Gastroesophageal sphincter (tissue), 4 donors: ENCODE results near the gene FRG2B. TPM values are rescaled to one million over a fixed set of nuclear protein-coding genes. Genes with fewer than 3 reads are reported as not detected.
"Not testable (repeated sequence)": the region's sequence is repeated elsewhere in the genome, so short reads cannot be mapped to it uniquely, and the experiment has no call there.

Experiments
- ATAC-seq: fragments of 150-250 bp; one replicate; pipeline ENCODE4 v1.9.1; 2016; ENCODE audit warnings: mild to moderate bottlenecking, moderate library complexity
- H3K27ac ChIP-seq, 4 donors: fragments of 200-600 bp; sonication (generic) in 3 of 4; 1 replicate in 3 of 4; 2 replicates in 1 of 4; pipeline ENCODE4 v1.5.1; 2016 to 2019
- H3K27me3 ChIP-seq: fragments of 200-600 bp; sonication (generic); one replicate; pipeline ENCODE4 v1.5.1; 2019
- H3K36me3 ChIP-seq, 2 donors: fragments of 200-600 bp; sonication (generic); one replicate each; pipeline ENCODE4 v1.5.1; 2019; ENCODE audit warnings: control low read depth in 1 of 2
- H3K4me1 ChIP-seq, 3 donors: fragments of 200-600 bp; sonication (generic); 1 replicate in 2 of 3; 2 replicates in 1 of 3; pipeline ENCODE4 v1.5.1; 2016 to 2019; ENCODE audit warnings: control low read depth in 2 of 3
- H3K4me3 ChIP-seq, 2 donors: fragments of 200-600 bp; sonication (generic); one replicate each; pipeline ENCODE4 v1.5.1; 2019; ENCODE audit warnings: mild to moderate bottlenecking in 1 of 2, moderate library complexity in 1 of 2
- H3K9me3 ChIP-seq, 3 donors: fragments of 200-600 bp; sonication (generic); one replicate each; pipeline ENCODE4 v1.5.1; 2017 to 2019; ENCODE audit warnings: control low read depth in 2 of 3
- CTCF ChIP-seq, 4 experiments: fragments of 200-600 bp in 2 of 4; fragments of 450-650 bp in 2 of 4; sonication (generic) in 1 of 4; IDR thresholded peaks; one replicate each; pipeline ENCODE4 v1.5.1; 2017 to 2019; ENCODE audit warnings: antibody characterized with exemption in 4 of 4, mild to moderate bottlenecking in 2 of 4, moderate library complexity in 2 of 4
- WGBS, 2 donors: methylation state at CpG; one replicate each; pipeline ENCODE4 v1.1.5; 2018; ENCODE audit warnings: low coverage in 1 of 2; 5-methylcytosine and 5-hydroxymethylcytosine counted together
- total RNA-seq, 4 donors: library from RNA; depleted of rRNA; stranded (reverse); fragments of >200 nt; gene quantifications; one replicate each; pipeline ENCODE4 v1.1.0, GENCODE V29; 2016

The FRG2B gene
- not detected for total RNA-seq

DNA sequence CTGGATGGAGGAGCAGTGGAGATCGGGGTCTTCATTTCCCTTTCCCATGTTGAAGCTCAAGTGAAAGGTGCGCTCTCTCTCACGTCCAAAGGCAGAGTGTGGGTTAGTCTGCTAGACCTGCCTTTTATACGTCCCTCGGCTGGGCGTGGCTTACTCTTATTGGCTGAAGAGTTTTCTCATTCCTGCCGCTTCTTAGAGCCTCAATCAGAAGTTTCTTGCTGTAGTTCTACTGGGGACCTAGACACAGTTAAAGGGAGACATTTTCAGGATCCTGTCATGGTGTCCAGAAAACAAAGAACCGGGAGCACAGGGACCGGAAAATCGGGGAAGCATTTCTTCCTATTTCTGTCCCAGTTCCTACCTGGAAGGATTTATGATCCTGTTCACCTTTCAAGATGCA lies at the start of gene FRG2B:
Gene FRG2B, minus strand, starts transcription at position 101 of the 400 bp plus-strand sequence. Its CDS starts 53 bp downstream, at position 48.
- not testable (repeated sequence) for H3K36me3 ChIP-seq, H3K9me3 ChIP-seq, H3K4me1 ChIP-seq, H3K4me3 ChIP-seq, H3K27ac ChIP-seq, ATAC-seq
- peaks cover 17% of the 10 kb centered on the region for H3K27me3 ChIP-seq
- no CpG with 5 or more reads among the region's 10 CpGs for WGBS, 2 donors

DNA sequence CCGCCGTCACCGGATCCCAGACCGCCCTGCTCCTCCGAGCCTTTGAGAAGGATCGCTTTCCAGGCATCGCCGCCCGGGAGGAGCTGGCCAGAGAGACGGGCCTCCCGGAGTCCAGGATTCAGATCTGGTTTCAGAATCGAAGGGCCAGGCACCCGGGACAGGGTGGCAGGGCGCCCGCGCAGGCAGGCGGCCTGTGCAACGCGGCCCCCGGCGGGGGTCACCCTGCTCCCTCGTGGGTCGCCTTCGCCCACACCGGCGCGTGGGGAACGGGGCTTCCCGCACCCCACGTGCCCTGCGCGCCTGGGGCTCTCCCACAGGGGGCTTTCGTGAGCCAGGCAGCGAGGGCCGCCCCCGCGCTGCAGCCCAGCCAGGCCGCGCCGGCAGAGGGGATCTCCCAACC lies 40.9 kb upstream of the FRG2B start:
- not testable (repeated sequence) for H3K4me1 ChIP-seq, H3K36me3 ChIP-seq, H3K27me3 ChIP-seq, H3K4me3 ChIP-seq, H3K27ac ChIP-seq, H3K9me3 ChIP-seq, ATAC-seq
- WGBS, 2 donors: no CpG with 5 or more reads among the region's 40 CpGs

DNA sequence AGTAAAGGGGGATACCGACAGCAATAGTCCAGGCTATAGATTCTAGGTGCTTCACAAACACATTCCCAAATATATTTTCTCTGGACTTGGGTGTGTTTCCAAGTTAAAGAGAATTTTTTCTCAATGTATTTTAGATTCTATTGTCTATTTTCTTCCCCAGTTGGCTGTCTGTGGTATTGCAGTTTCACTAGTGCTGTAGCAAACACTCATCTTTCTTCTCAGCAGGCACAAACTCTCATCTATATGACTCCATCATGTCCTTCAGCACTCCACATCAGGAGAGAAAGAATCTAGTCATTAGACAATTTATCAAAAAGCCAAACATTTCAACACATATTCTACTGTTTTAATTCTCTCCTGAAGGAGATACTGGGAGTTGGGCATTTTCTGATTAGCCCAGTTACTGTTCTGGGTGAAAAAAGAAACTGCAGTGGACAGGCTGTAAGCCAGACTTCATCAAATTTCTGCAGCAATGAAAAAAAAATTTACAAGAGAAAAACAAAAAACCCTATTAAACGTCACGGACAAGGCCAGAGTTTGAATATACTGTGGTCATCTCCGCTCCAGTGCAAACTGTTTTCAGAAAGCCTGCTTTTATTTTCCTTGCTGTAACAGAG lies 37.1 kb upstream of the FRG2B start:
- WGBS, 2 donors: 36 to 42% methylated on average over 3 to 4 of the region's 4 CpGs

DNA sequence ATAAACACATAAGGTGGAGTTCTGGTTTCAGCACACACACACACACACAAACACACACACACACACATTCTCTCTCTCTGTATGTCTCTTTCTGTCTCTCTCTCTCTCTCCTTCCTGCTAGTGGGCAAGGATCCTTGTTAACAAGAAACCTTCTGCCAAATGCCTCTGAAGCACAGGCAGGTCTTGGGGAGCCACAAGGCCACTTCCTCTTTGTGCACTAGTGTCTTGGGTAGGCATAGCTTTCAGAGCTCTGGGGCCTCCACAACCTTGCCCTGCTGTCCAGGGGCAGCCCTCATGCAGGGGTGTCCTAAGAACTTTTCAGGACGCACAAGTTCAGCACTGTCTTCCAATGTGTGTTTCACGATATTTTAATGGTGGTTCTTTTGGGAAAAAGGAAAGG lies 34.5 kb upstream of the FRG2B start:
- ATAC-seq, H3K27ac ChIP-seq: not testable (repeated sequence)
- WGBS, 2 donors: no CpG with 5 or more reads among the region's 2 CpGs

More for the DNA sequence above, 37.1 kb upstream of the FRG2B start:
- not testable (repeated sequence) for H3K9me3 ChIP-seq, H3K27me3 ChIP-seq, H3K36me3 ChIP-seq, H3K4me3 ChIP-seq, H3K27ac ChIP-seq, ATAC-seq, H3K4me1 ChIP-seq

GRCh38 chr10:133660516-133660915 lies 33.9 kb upstream of the FRG2B start:
- not testable (repeated sequence) for ATAC-seq, H3K4me1 ChIP-seq, H3K27me3 ChIP-seq, H3K9me3 ChIP-seq, H3K27ac ChIP-seq, H3K36me3 ChIP-seq, H3K4me3 ChIP-seq
- 62 to 72% methylated on average over 2 to 5 of the region's 6 CpGs for WGBS, 2 donors

More for the DNA sequence above, 34.5 kb upstream of the FRG2B start:
- H3K36me3 ChIP-seq, H3K4me1 ChIP-seq, H3K27me3 ChIP-seq, H3K4me3 ChIP-seq, H3K9me3 ChIP-seq: not testable (repeated sequence)

DNA sequence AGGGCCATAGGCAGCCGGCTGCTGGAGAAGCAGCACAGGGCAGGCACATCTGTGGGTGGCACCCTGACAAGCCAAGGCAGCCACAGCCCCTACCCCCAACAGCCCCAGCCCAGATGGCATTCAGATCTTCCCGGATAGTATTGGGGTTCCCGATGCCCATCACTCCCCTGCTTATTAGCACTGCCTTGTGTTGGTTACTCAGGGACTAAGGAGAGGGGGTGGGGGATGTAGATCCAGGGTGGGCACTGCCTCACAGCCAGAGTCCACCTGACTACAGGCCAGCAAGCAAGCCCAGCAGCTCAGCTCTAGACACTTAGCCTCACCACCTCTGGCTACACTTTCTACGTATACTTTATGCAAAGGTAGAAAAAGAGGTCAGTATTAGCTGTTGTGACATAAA lies 30.7 kb upstream of the FRG2B start:
- H3K27ac ChIP-seq, H3K4me3 ChIP-seq, ATAC-seq, H3K36me3 ChIP-seq, H3K9me3 ChIP-seq, H3K4me1 ChIP-seq: not testable (repeated sequence)
- peaks cover 14% of the 10 kb centered on the region for H3K27me3 ChIP-seq
- WGBS, 2 donors: no CpG with 5 or more reads among the region's 4 CpGs

GRCh38 chr10:133648872-133649455 lies 22.4 kb upstream of the FRG2B start:
- ATAC-seq, H3K4me1 ChIP-seq, H3K36me3 ChIP-seq, H3K9me3 ChIP-seq, H3K4me3 ChIP-seq, H3K27ac ChIP-seq: not testable (repeated sequence)
- WGBS, 2 donors: no CpG with 5 or more reads among the region's 22 CpGs
- H3K27me3 ChIP-seq: peaks cover 22% of the 10 kb centered on the region

DNA sequence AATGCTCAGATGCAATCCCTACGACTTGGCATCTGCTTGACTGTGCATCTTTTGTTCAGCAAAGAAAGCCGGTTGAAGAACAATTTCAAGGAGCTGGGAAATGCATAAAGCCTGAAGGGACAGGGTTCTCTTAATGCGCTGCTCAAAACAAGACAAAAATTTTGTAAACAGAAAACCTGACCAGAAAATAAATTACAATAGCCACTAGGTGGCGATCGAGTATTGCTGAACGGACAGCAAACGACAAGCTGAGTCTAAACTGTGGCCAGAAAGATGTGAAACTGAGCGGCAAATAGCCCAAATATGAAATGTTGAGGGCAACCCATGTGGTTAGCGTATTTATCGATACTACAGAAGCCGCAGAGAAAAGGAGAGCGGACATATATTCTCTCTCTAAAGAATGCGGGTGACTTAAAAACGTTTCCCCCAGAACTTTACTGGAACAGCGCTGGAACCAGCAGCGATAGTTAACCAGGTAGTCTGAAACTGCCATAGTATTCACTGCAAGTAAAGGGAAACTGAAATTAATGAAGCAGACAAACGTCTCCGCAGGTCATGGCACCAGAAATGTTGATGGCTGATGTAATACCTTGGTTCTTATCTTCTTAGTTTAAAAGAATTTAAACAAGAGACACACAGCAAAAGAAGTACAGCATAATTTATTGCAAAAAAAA lies 20.6 kb upstream of the FRG2B start:
- H3K36me3 ChIP-seq, ATAC-seq, H3K9me3 ChIP-seq, H3K27ac ChIP-seq, H3K4me1 ChIP-seq, H3K4me3 ChIP-seq: not testable (repeated sequence)
- peak in 2 of 4 experiments; percentile 19 to 31 for TF ChIP-seq CTCF (IDR thresholded peaks at IDR 0.05)
- H3K27me3 ChIP-seq: peaks cover 18% of the 10 kb centered on the region
- 2 to 7% methylated on average over 9 to 11 of the region's 18 CpGs for WGBS, 2 donors

GRCh38 chr10:133637846-133638235 lies 11.2 kb upstream of the FRG2B start:
- no CpG with 5 or more reads among the region's 30 CpGs for WGBS, 2 donors
- H3K27me3 ChIP-seq: peaks cover 54% of the 10 kb centered on the region

GRCh38 chr10:133637202-133637845 lies 10.7 kb upstream of the FRG2B start:
- WGBS, 2 donors: no CpG with 5 or more reads among the region's 35 CpGs
- not testable (repeated sequence) for H3K9me3 ChIP-seq, H3K4me1 ChIP-seq, H3K36me3 ChIP-seq, H3K27ac ChIP-seq, ATAC-seq
- peak overlapping the region in 1 of 2 donors; percentile 22 for H3K4me3 ChIP-seq
- peaks cover 57% of the 10 kb centered on the region for H3K27me3 ChIP-seq

More at GRCh38 chr10:133637846-133638235, 11.2 kb upstream of the FRG2B start:
- H3K9me3 ChIP-seq, H3K27ac ChIP-seq, H3K36me3 ChIP-seq, ATAC-seq, H3K4me1 ChIP-seq: not testable (repeated sequence)
- H3K4me3 ChIP-seq: peak overlapping the region in 1 of 2 donors; percentile 22

DNA sequence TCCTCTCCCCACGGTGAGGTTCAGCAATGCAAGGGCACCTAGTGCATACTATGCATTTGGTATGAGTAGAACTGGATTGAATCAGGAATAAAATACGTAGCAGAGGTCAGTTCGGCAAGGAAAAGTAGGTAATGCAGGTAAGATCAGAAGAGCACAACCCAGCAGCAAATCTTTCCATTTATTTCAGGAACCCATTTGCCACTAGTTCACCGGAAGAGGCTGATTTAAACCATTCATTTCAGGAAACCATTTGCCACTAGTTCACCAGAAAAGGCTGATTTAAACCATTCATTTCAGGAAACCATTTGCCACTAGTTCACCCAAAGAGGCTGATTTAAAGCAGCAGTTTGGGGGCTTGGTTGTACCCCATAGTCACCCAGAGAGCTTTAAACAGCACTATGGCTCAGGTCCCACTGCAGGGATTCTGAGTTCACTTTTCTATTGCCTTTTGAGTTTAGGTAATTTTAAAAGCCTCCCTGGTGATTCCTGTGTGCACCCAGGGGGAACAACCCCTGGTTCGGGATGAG lies 4.2 kb upstream of the FRG2B start:
- no CpG with 5 or more reads among the region's 5 CpGs for WGBS, 2 donors
- ATAC-seq, H3K4me1 ChIP-seq, H3K4me3 ChIP-seq, H3K36me3 ChIP-seq, H3K9me3 ChIP-seq, H3K27ac ChIP-seq: not testable (repeated sequence)
- peaks cover 25% of the 10 kb centered on the region for H3K27me3 ChIP-seq

- H3K27me3 ChIP-seq: peaks cover 50% of the 10 kb centered on the region
- H3K4me1 ChIP-seq, ATAC-seq, H3K27ac ChIP-seq, H3K9me3 ChIP-seq, H3K4me3 ChIP-seq, H3K36me3 ChIP-seq: not testable (repeated sequence)
- WGBS, 2 donors: 42% methylated on average over 8 of the region's 31 CpGs; no CpG with 5 or more reads in 1 of the 2 donors
Observed at GRCh38 chr10:133622544-133622943, 4.1 kb downstream of the FRG2B start.
